Skeletal muscle tissue (tissue), 1 donor: ENCODE measurements around the gene SDF2. TPM values are rescaled to one million over a fixed set of nuclear protein-coding genes. Genes with fewer than 3 reads are reported as not detected.

Source experiments
- total RNA-seq: library from RNA; depleted of rRNA; stranded (reverse); fragments of >200 nt; gene quantifications from one replicate; pipeline ENCODE4 v1.2.3, GENCODE V29; 2014

SDF2 gene
- total RNA-seq, 1 donor from 2014 or later, result 41.2 TPM

Other genes starting within 250 kb of the SDF2 start
- not detected for gene SLC13A2, start 188.3 kb downstream of the SDF2 start, total RNA-seq
- gene FOXN1, start 155.6 kb downstream of the SDF2 start, total RNA-seq, result not detected
- 5.7 TPM for gene UNC119, start 109.3 kb downstream of the SDF2 start, total RNA-seq
- gene PIGS, start 90.4 kb downstream of the SDF2 start, total RNA-seq, result 19.3 TPM
- 4.7 TPM for gene ALDOC, start 85.0 kb downstream of the SDF2 start, total RNA-seq
- gene SPAG5, start 62.9 kb downstream of the SDF2 start, total RNA-seq, result 5.7 TPM
- 3.7 TPM for gene RSKR, start 47.7 kb downstream of the SDF2 start, total RNA-seq
- gene BLTP2, start 16.7 kb downstream of the SDF2 start, total RNA-seq, result 80.4 TPM
- gene SUPT6H, start 299 bp upstream of the SDF2 start, total RNA-seq, result 36.5 TPM
- gene PROCA1, start 50.0 kb upstream of the SDF2 start, total RNA-seq, result 0.52 TPM
- gene RAB34, start 56.0 kb upstream of the SDF2 start, total RNA-seq, result 44.9 TPM
- gene RPL23A, start 58.1 kb upstream of the SDF2 start, total RNA-seq, result 880 TPM
- gene TLCD1, start 64.3 kb upstream of the SDF2 start, total RNA-seq, result 1.6 TPM
- 0.52 TPM for gene NEK8, start 66.9 kb upstream of the SDF2 start, total RNA-seq
- gene TRAF4, start 82.1 kb upstream of the SDF2 start, total RNA-seq, result 26.1 TPM
- 6.3 TPM for gene FAM222B, start 180.9 kb upstream of the SDF2 start, total RNA-seq
- gene ERAL1, start 193.1 kb upstream of the SDF2 start, total RNA-seq, result 19.3 TPM
- 25.6 TPM for gene FLOT2, start 235.8 kb upstream of the SDF2 start, total RNA-seq
- 5.7 TPM for gene DHRS13, start 241.2 kb upstream of the SDF2 start, total RNA-seq